DMS 273 (cell line): ENCODE results near the gene TMEM200A.
"Not testable (repeated sequence)": the region's sequence is repeated elsewhere in the genome, so short reads cannot be mapped to it uniquely, and the experiment has no call there.

Experiments used
- DNase-seq: peaks from one replicate; lab custom pipeline; 2025; ENCODE audit not compliant: unreplicated experiment; lab: John Stamatoyannopoulos, UW

Gene TMEM200A

DNA sequence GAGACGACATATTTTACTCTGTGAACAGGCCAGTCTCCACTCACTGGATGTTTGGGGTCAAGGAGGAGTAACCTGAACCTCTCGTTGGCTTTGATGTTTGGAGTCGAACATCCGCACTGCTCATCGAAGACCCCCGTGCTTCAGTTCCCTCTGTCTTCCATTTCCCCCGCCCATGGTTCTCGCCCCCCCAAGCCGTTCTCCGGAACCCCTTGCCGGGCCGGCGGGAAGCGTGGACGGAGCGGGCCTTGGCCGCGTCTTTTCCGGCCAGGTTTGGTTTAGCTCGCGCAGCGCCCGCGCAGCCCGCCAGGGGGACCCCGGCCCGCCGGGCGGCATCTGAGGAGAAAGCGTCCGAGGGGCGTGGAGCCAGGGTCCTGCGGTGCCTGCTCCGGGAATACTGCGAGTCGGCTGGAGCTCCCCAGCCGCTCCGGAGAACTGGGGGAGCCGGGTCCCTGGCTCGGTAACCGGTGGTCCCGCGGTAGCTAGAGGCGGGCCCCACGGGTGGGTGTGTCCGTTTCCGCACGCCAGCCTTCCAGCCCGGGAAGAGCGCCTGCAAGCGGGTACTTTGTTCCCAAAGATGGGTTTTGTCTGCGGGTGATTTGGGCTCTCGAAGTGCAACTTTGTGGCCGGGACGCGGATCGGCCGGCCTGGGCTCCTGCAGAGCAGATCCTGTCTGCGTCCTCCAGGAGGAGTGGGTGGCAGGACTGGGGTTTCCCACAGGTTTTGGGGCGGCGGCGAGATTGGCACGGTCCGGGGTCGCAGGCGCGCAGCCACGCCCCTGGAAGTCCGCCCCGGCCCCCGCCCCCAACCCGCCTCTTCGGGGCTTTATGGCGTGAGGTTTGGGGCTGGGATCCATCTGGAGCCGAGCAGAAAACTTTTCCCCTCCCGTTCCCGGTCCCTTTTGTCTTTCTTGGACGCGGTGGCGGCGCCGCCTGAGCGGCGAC is at the start of gene TMEM200A:
TMEM200A (plus strand) TSS at position 852 of the 941 bp plus-strand sequence. CDS start 74,406 bp downstream, outside the sequence.
- peak; percentile 71 for DNase-seq

DNA sequence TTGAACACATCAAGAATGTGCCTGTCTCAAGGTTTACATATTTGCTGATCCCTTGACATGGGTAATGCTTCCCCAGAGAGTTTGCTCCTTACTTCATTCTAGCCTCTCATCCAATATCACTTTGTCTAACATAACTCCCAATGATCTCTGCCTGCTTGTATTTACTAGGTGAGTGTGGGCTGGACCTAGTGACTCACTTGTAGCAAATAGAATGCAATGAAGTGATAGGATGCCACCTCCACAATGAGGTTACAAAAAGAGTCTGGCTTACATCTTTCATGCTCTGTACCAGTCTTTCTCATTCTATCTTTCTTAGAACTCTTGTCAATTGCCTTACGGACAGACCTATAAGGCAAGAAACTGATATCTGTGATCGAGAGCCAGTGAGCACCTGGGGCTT is 44.9 kb upstream of the TMEM200A start:
- no peak for DNase-seq

- DNase-seq, result peak; percentile 65
Observed at GRCh38 chr6:130322673-130323268, 43.0 kb upstream of the TMEM200A start.

- DNase-seq, result no peak
Observed at GRCh38 chr6:130324657-130325056, 41.2 kb upstream of the TMEM200A start.

- no peak for DNase-seq
Observed at GRCh38 chr6:130326496-130326895, 39.3 kb upstream of the TMEM200A start.

- DNase-seq, result no peak
Observed at GRCh38 chr6:130337534-130337933, 28.3 kb upstream of the TMEM200A start.

- not testable (repeated sequence) for DNase-seq
Observed at GRCh38 chr6:130346324-130346723, 19.5 kb upstream of the TMEM200A start.

- DNase-seq, result no peak
Observed at GRCh38 chr6:130354322-130354721, 11.5 kb upstream of the TMEM200A start.

DNA sequence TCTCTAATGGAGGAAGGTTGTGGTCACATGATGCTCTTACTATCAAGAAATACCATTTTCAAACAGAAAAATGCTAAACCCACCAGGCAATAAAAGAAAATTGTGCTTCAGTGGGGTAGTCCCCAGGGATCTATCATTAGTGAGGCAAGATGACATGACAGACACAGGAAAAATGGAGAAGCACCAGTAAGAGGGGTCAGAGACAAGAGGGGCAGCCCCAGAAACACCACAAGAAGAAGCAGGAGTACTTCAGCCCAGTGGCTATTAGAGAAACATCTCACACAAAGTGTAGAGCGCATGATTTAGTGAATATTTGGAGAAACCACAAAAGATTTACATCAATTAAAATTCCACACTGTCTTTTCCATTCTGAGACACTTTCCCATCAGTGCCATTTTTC is 10.2 kb upstream of the TMEM200A start:
- no peak for DNase-seq

GRCh38 chr6:130357436-130357835 is 8.4 kb upstream of the TMEM200A start:
- DNase-seq, result no peak

DNA sequence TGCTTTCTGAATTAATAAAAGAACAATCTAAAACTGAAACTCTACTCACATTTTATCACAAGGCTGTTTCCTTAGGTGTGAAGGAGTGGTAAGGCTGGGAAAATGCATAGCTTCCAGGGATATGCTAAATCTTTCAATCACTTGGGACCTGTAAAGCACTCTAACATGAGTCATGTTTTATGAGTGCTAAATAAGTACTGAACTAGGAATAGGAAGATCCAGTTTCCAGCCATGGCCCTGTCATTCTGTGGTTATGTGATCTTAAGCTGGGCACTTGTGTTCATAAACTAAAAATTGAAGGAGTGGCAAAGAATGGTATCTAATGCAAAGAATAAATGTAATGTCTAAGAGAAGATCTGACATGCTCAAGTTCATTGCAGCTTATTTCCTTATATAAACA is 6.1 kb upstream of the TMEM200A start:
- DNase-seq, result no peak

GRCh38 chr6:130362128-130362527 is 3.7 kb upstream of the TMEM200A start:
- DNase-seq, result no peak

DNA sequence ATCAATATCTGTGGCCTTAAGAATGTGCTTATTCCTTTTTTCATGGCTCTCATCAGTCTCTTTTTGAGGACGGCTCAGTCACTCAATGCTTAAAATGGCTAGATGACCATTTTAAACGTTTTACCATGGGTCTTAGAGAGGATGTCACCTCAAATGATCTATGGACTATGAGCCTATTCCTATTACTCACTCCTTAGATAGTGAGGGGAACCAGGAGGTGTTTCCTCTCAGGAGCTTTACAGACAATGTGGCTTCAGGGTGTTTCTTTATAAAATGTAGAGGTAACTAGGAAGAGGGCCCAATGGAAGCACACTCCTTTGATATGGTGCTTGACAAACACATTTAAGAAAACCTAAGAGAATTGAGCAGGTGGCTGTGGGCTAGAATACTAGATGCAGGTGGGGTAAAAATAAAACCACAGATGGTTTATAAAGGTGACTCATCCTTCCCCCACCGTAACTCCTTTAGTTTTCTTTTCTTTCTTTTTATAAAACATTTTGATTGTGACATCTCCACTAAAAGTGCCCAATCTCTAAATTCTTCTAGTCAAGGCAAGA is 1.5 kb upstream of the TMEM200A start:
- DNase-seq, result no peak

- peak; percentile 21 for DNase-seq
Observed at GRCh38 chr6:130366107-130367005, 539 bp downstream of the TMEM200A start.

- no peak for DNase-seq
Observed at GRCh38 chr6:130367767-130368166, 1.9 kb downstream of the TMEM200A start.

DNA sequence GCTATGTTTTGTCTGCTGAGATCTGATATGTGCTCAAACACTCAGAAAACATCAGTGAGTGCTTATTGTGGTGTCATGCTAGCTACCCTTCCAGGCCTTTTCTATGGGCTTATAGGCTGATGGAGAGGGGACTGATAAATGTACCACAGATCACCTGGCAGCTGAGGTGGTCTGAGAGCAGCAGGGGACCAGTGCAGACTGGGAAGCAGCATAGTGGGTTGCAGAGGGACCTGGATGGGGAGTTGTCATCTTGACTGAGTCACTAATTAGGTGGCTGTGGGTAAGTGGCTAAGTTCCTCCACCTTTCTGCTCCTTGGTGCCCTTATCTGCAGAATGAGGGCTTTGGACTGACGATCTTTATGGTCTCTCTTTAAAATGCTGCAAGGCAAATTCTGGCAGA is 2.8 kb downstream of the TMEM200A start:
- no peak for DNase-seq

- DNase-seq, result no peak
Observed at GRCh38 chr6:130369831-130370230, 4.0 kb downstream of the TMEM200A start.

DNA sequence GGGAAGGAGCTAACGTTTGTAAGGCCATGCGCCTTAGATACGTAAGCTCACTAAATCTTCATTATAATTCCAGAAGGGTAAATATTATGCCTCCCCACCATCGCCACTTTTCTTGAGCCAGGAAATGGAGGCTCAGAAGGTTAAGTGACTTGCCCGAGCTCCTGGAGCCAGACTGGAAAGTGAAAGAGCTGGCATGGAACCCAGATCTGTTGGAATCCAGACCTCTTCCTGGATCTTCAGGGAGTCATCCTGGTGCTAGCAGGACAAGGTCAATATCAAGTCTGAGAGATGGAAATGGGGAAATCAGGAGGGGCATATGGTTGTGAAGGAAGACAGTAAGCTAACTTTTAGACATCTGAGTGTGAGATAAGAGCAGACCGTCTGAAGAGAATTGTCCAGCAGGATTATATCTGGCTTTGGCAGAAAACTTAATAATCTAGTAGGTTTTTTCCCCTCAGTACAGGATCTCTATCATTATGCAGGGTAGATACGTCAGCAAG is 6.2 kb downstream of the TMEM200A start:
- DNase-seq, result no peak

DNA sequence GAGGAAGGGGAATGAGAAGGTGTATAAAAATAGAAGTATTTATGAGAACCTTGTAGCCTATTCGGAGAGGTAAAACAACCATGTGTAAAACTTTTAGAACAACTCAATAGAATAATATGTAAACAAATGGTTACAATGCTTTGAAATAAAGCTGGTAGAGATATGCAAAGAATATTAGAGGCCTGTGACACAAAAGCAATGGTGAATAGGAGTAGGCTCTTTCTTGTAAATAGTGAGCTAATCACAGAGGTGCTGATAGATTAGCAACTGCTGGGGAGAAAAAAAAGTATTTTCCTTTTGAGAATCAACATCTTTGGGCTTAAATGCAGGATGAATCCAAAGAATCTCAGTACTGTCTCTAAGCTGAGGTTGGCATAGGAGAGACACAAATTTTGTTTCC is 7.0 kb downstream of the TMEM200A start:
- DNase-seq, result no peak

- no peak for DNase-seq
Observed at GRCh38 chr6:130373992-130374391, 8.2 kb downstream of the TMEM200A start.

GRCh38 chr6:130376936-130377335 is 11.1 kb downstream of the TMEM200A start:
- no peak for DNase-seq
